ENCODE results near the gene S100PBP.

S100PBP gene

GRCh38 chr1:32813941-32814739 lies 3.3 kb upstream of the S100PBP start:
- DNase-seq: no peak
- Mint-ChIP-seq H3K36me3 (ENCODE audit: low read depth) (peaks cover 37% of the 10 kb centered on the region), H3K4me1 (peaks cover 64% of the 10 kb centered on the region), H3K9me3 (no peaks in the 10 kb centered on the region), H3K27me3 (ENCODE audit: low read depth, poor library complexity) (no peaks in the 10 kb centered on the region), H3K4me3 (no peak overlapping the region), H3K27ac (no peak overlapping the region)
- TF ChIP-seq, protein P1, sequence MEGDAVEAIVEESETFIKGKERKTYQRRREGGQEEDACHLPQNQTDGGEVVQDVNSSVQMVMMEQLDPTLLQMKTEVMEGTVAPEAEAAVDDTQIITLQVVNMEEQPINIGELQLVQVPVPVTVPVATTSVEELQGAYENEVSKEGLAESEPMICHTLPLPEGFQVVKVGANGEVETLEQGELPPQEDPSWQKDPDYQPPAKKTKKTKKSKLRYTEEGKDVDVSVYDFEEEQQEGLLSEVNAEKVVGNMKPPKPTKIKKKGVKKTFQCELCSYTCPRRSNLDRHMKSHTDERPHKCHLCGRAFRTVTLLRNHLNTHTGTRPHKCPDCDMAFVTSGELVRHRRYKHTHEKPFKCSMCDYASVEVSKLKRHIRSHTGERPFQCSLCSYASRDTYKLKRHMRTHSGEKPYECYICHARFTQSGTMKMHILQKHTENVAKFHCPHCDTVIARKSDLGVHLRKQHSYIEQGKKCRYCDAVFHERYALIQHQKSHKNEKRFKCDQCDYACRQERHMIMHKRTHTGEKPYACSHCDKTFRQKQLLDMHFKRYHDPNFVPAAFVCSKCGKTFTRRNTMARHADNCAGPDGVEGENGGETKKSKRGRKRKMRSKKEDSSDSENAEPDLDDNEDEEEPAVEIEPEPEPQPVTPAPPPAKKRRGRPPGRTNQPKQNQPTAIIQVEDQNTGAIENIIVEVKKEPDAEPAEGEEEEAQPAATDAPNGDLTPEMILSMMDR (IDR thresholded peaks at IDR 0.05): no peak

- peaks cover 58% of the 10 kb centered on the region for H3K4me1 Mint-ChIP-seq
- TF ChIP-seq, protein P1 (IDR thresholded peaks at IDR 0.05): no peak
- peak overlapping the region; percentile 97 for H3K27ac Mint-ChIP-seq
- no peaks in the 10 kb centered on the region for H3K27me3 Mint-ChIP-seq (ENCODE audit: low read depth, poor library complexity)
- H3K9me3 Mint-ChIP-seq: no peaks in the 10 kb centered on the region
- H3K36me3 Mint-ChIP-seq (ENCODE audit: low read depth): peaks cover 20% of the 10 kb centered on the region
- DNase-seq: no peak
- H3K4me3 Mint-ChIP-seq: peak overlapping the region; percentile 100
Measured at GRCh38 chr1:32816676-32817158, 736 bp upstream of the S100PBP start.

DNA sequence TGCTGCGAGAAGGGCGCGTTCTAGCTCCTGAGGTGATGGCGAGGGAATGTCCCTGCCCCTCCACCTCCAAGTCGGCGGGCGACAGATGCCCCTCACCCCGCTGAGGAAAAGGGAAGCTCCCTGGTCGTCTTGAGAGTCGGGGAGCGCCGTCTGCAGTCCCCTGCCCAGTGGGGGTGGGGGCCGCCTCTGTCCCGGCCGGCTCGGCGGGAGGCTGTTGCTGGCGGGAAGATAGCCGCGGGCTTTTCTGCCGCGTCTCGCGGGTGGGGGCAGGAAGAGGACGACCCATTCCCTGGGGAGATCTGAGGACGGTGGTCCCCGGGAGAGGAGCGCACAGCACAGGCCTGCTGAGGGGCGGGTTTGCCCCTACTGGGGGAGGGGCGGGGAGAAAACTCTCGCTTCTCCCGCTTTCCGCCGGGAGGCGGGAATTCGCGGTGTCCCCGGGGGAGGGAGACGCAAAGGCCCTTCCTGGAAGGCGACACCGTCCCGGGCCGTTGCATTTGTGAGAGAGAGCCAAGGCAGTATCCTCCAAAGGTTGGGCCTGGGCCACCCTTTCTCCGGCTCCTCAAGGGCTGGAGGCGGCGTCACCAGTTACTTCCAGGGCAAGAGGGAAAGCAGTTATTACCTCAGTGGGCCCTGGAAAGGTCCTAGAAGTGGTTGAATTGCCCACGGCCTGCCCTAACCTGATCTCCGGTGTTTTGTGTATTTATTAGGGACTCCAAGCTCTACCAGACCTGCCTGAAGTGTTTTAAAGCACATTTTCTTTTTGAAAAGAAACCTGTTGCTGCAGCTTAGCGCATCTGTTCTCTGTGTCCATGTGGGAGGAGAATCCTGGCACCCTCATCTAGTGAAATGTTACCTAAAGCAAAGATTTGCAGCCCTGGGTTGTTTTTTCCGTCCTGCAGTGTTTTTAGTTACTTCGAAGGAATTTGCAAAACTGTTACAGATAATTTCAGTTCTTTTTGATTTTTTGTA lies 648 bp downstream of the S100PBP start:
- H3K4me3 Mint-ChIP-seq: peak overlapping the region; percentile 100
- H3K4me1 Mint-ChIP-seq: peaks cover 58% of the 10 kb centered on the region
- H3K27me3 Mint-ChIP-seq (ENCODE audit: low read depth, poor library complexity): no peaks in the 10 kb centered on the region
- peak overlapping the region; percentile 96 for H3K27ac Mint-ChIP-seq
- DNase-seq: peak; percentile 81
- H3K36me3 Mint-ChIP-seq (ENCODE audit: low read depth): peaks cover 25% of the 10 kb centered on the region
- no peaks in the 10 kb centered on the region for H3K9me3 Mint-ChIP-seq
- TF ChIP-seq, protein P1 (IDR thresholded peaks at IDR 0.05): no peak

DNA sequence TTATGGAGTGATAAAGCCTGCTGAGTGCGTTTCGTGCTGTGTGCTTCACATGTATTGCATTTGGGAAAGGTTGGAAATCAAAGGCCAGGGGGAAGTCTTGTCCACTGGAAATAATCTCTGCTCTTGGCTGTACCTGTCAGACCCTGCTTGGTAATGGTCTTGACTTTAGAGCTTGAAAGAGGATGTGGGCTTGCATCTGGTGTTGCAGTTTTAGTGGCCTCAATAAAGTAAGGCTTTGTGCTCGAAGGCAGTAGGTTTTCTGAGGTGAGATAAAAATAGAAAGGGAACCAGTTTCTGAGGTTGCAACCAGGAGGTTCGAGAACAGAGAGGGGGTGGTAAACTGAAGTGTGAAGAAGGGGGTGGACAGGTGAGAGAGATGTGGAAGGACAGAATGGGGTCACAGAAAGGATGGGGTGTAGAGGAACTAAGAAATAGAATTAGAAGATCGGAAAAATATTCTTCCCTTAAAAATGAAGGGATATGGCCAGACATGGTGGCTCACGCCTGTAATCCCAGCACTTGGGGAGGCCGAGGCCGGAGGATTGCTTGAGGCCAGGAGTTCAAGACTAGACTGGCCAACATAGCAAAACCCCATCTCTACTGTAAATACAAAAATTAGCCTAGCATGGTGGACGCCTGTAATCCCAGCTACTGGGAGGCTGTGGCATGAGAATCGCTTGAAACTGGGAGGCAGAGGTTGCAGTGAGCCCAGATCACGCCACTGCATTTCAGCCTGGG lies 1.5 kb downstream of the S100PBP start:
- H3K4me1 Mint-ChIP-seq: peaks cover 52% of the 10 kb centered on the region
- DNase-seq: no peak
- H3K27ac Mint-ChIP-seq: peak overlapping the region; percentile 96
- H3K27me3 Mint-ChIP-seq (ENCODE audit: low read depth, poor library complexity): no peaks in the 10 kb centered on the region
- peaks cover 25% of the 10 kb centered on the region for H3K36me3 Mint-ChIP-seq (ENCODE audit: low read depth)
- peak overlapping the region; percentile 100 for H3K4me3 Mint-ChIP-seq
- TF ChIP-seq, protein P1 (IDR thresholded peaks at IDR 0.05): no peak
- H3K9me3 Mint-ChIP-seq: no peaks in the 10 kb centered on the region

DNA sequence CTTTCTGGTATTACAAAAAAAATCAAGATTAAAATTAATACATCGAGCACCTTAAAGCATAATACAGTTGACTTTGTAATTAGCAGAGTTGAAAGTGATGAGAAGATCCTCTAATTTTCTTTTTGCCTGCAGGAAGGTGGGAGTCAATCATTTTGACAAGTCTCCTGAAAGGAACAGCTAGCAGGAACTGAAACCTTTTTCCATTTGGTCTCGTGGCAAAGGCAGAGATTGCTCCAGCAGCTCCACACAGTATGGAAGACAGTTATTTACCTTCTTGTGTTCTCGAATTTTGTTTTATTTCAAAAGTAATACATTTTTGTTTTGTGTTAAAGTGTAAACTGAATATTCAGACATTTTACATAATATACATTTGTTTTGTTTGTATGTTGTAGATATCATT lies 7.7 kb downstream of the S100PBP start:
- no peak for DNase-seq
- Mint-ChIP-seq H3K4me3 (no peak overlapping the region), H3K27me3 (ENCODE audit: low read depth, poor library complexity) (no peaks in the 10 kb centered on the region), H3K4me1 (peaks cover 24% of the 10 kb centered on the region), H3K27ac (no peak overlapping the region), H3K36me3 (ENCODE audit: low read depth) (peaks cover 58% of the 10 kb centered on the region), H3K9me3 (no peaks in the 10 kb centered on the region)
- TF ChIP-seq, protein P1 (IDR thresholded peaks at IDR 0.05): no peak

Data from nephron progenitor cell (in vitro differentiated cells).